GM12873 (cell line): ENCODE results near the gene MKX.

Experiments
- TF ChIP-seq, protein P1 (sequence below): IDR thresholded peaks from 2 replicates; pipeline ENCODE4 v1.5.1; 2012; ENCODE audit warnings: low read depth, mild to moderate bottlenecking, moderate library complexity, low read length, control low read depth; ENCODE audit not compliant: insufficient read depth; ENCODE audit errors: missing control alignments

The MKX gene

DNA sequence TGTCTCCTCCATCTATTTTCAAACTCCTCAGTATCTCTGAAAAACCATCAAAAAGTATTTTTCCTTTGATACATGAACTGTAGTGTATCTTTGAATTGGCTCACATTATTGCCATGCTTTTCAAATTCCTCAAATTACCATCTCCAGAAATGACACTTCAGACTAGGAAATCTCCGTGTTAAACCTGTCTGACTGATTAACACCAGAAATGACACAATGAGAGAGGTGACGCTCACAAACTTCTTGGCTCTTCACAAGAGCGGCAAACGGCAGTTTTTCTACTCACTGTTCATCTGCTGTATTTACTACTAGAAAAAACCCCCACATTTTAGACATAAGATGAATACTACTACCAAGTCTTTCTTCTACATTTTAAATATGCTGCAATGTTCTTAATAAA lies 56.6 kb downstream of the MKX start:
- TF ChIP-seq, protein P1, sequence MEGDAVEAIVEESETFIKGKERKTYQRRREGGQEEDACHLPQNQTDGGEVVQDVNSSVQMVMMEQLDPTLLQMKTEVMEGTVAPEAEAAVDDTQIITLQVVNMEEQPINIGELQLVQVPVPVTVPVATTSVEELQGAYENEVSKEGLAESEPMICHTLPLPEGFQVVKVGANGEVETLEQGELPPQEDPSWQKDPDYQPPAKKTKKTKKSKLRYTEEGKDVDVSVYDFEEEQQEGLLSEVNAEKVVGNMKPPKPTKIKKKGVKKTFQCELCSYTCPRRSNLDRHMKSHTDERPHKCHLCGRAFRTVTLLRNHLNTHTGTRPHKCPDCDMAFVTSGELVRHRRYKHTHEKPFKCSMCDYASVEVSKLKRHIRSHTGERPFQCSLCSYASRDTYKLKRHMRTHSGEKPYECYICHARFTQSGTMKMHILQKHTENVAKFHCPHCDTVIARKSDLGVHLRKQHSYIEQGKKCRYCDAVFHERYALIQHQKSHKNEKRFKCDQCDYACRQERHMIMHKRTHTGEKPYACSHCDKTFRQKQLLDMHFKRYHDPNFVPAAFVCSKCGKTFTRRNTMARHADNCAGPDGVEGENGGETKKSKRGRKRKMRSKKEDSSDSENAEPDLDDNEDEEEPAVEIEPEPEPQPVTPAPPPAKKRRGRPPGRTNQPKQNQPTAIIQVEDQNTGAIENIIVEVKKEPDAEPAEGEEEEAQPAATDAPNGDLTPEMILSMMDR: no peak

- TF ChIP-seq, protein P1: no peak
These were observed 57.3 kb downstream of the MKX start for GRCh38 chr10:27688276-27688675.

DNA sequence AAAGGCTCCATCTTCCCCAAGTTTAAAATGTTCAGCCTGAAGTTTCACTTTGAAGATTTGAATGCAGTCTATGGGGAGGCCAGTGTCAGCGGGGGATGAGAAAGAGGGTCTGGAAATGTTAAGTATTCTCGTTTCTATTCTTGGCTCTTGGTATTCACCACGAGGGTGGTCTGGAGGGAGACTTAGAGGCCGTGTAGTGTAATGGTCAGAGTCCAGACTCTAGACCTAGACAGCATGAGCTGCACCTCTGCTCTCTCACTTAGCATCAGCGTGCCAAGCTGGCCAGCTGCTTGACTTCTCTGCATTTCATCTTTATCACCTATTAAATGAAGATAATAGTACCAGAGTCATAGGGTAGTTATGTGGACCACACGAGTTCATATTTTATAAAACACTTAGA lies 57.9 kb downstream of the MKX start:
- TF ChIP-seq, protein P1: no peak

GRCh38 chr10:27687326-27687725 lies 58.3 kb downstream of the MKX start:
- TF ChIP-seq, protein P1: no peak

DNA sequence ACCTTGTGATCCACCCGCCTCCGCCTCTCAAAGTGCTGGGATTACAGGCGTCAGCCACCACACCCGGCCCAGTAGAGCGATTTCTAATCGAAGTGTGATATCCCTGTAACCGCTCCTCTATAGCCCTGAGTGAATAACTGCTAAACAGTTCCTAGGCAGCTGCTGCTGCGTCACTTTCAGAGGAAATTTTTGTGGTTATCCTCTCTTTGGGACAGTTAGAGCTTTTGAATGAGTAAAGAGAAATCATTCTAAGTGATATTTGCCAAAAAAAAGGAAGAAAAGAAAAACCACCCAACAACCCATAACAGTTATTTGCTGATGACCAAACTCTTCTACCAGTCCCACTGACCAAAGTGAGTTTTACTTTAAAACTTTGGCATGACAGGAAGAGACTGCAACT lies 59.9 kb downstream of the MKX start:
- TF ChIP-seq, protein P1: no peak

DNA sequence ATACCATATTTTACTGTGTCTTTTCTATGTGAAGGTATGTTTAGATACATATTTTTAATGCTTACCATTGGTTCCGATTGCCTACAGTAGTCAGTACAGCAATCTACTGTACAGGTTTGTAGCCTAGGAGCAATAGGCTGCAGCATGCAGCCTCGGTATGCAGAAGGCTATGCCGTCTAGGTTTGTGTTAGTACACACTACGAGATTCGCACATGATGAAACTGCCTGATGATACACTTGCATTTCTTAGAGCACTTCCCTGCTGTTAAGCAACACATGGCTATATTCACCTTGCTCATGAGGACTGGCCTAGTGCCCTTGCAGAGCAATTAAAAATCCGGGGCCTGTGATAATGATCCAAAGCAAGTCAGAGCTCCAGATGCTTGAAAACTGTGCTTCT lies 62.4 kb downstream of the MKX start:
- TF ChIP-seq, protein P1: no peak

GRCh38 chr10:27680691-27681605 lies 64.7 kb downstream of the MKX start:
- TF ChIP-seq, protein P1: no peak
